Activated naive CD8-positive, alpha-beta T cell treated with anti-CD3 and anti-CD28 coated beads, Interleukin-2, amount 50 U/mL, for 16 hours (primary cell): ENCODE results near the gene CELF2.
A peak's percentile ranks its signal among the peaks of the same experiment; 100 is the strongest.
"Not testable (repeated sequence)": the region's sequence is repeated elsewhere in the genome, so short reads cannot be mapped to it uniquely, and the experiment has no call there.

Source experiments
- DNase-seq: peaks from one replicate; pipeline ENCODE4 v3.0.0-alpha.2; 2020; ENCODE audit warnings: low read depth, low spot score

The CELF2 gene

GRCh38 chr10:11170993-11171851 is 153.6 kb downstream of the CELF2 start:
- no peak for DNase-seq

- DNase-seq: no peak
These were observed 155.4 kb downstream of the CELF2 start for GRCh38 chr10:11173042-11173441.

GRCh38 chr10:11175823-11176243 is 158.2 kb downstream of the CELF2 start:
- no peak for DNase-seq

- DNase-seq: no peak
These were observed 159.1 kb downstream of the CELF2 start for GRCh38 chr10:11176746-11177145.

GRCh38 chr10:11177381-11177780 is 159.7 kb downstream of the CELF2 start:
- no peak for DNase-seq

- DNase-seq: no peak
These were observed 160.3 kb downstream of the CELF2 start for GRCh38 chr10:11177926-11178471.

- peak; percentile 44 for DNase-seq
These were observed 161.2 kb downstream of the CELF2 start for GRCh38 chr10:11178606-11179515.

GRCh38 chr10:11179516-11180105 is 161.9 kb downstream of the CELF2 start:
- no peak for DNase-seq

- no peak for DNase-seq
These were observed 162.6 kb downstream of the CELF2 start for GRCh38 chr10:11180228-11180627.

GRCh38 chr10:11181978-11182377 is 164.3 kb downstream of the CELF2 start:
- DNase-seq: no peak

GRCh38 chr10:11183015-11183414 is 165.3 kb downstream of the CELF2 start:
- no peak for DNase-seq

GRCh38 chr10:11184093-11184492 is 166.4 kb downstream of the CELF2 start:
- DNase-seq: no peak

GRCh38 chr10:11185128-11185665 is 167.5 kb downstream of the CELF2 start:
- DNase-seq: not testable (repeated sequence)

GRCh38 chr10:11186374-11186773 is 168.7 kb downstream of the CELF2 start:
- no peak for DNase-seq

GRCh38 chr10:11189582-11190376 is 172.1 kb downstream of the CELF2 start:
- DNase-seq: no peak

GRCh38 chr10:11191190-11191589 is 173.5 kb downstream of the CELF2 start:
- DNase-seq: no peak

- DNase-seq: no peak
These were observed 174.0 kb downstream of the CELF2 start for GRCh38 chr10:11191678-11192077.

GRCh38 chr10:11192304-11193000 is 174.8 kb downstream of the CELF2 start:
- DNase-seq: no peak

- no peak for DNase-seq
These were observed 175.4 kb downstream of the CELF2 start for GRCh38 chr10:11193001-11193551.
